ENCODE results near the gene POLR1D. TPM values are rescaled to one million over a fixed set of nuclear protein-coding genes. Genes with fewer than 3 reads are reported as not detected.

The POLR1D gene, protein sequence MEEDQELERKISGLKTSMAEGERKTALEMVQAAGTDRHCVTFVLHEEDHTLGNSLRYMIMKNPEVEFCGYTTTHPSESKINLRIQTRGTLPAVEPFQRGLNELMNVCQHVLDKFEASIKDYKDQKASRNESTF
- 147 to 158 TPM (median 153 TPM) in 5 replicates for total RNA-seq (2022; extraction: Qiagen RNA extraction)

DNA sequence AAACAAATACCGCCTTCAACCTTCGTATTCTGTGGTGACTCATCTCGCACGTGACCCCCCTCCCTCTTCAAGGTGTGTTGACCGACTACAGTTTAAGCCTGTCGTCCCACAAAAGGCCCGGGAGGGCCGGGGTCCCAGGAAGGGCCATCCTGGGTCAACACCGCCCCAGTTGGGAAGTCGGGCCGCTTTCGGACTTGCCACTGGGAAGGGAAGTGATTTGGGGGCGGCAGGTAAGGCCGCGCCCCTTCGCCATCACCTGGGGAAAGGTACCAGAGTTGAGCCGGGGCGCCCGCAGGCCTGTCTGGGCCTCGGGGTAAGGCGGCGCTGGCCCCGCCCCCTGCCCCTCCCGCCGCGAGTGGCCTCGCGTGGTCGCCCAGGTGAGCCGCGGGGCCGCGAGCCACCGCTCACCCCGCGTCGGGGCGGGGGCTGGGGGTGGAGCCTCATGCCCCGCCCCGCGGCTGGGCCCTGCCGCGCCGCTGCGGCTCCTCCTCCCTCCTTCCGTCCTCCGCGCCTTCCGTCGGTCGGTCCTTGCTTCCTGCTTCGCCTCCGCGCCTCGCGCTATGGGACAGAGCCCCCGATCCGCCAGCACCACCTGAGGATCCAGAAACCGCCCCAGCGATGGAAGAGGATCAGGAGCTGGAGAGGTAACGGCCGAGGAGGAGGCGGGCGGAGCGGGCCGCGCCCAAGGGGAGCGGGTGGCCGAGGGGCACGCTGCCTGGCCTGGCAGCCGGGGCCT lies at the start of gene POLR1D:
POLR1D (plus strand) TSS at position 527 of the 736 bp plus-strand sequence; CDS start at position 619, 92 bp downstream.

DNA sequence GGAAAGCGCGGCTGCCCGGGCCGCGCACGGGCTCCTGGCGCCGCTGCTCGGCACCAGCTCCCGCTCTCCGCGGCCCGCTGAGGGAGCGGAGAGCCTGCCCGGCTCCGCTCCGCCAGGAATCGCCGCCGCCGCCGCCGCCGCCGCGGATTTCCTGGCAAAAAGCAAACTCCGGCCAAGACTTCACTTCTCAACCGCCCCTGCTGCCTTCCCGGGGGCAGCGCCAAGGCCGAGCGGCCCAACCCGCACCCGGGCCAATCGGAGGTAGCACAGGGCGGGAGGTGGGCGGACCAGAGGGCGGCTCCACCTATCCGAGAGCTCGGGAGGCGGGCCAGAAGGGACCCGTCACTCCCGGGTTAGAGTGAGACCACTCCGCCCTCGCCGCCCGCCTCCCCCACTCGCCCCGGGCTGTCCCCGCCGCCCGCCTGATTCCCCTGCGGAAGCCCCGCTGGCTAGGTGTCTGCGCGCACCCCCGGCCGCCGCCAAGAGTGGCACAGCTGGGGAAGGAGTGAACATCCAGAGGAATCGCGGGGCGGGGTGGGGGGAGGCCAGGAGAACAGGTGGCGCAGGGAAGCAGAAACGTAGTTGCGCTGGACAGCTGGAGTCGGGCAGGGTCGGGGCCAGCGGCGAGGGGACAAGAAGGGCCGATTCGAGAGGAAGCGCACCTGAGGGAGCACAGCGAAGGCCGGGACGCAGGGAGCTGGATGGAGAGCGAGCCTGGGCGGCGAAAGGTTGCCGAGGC lies 1.1 kb upstream of the POLR1D start, which contains the start of gene LNX2:
LNX2 (minus strand) TSS at position 153 of the 739 bp plus-strand sequence. CDS start 38,826 bp downstream, outside the sequence.

Other genes starting within 250 kb of the POLR1D start
- gene GTF3A, start 197.3 kb upstream of the POLR1D start, total RNA-seq (2022; extraction: Qiagen RNA extraction), result 85.4 to 98.8 TPM (median 95.9 TPM) in 5 replicates
- gene MTIF3, start 171.3 kb upstream of the POLR1D start, total RNA-seq (2022; extraction: Qiagen RNA extraction), result 19.8 to 22.9 TPM (median 21.6 TPM) in 5 replicates
- gene LNX2, start 1.4 kb upstream of the POLR1D start, total RNA-seq (2022; extraction: Qiagen RNA extraction), result 3.2 to 5.0 TPM (median 3.6 TPM) in 5 replicates
- gene GSX1, start 170.6 kb downstream of the POLR1D start, total RNA-seq (2022; extraction: Qiagen RNA extraction), result not detected in 5 replicates

All from A549 treated with Hydrocortisone at 1 μM for 4 hours (cell line).